H1 (cell line): ENCODE results near the gene WDFY4. TPM values are rescaled to one million over a fixed set of nuclear protein-coding genes. Genes with fewer than 3 reads are reported as not detected.

Experiments
- KDM4A ChIP-seq: IDR thresholded peaks from one replicate; pipeline ENCODE4 v1.7.1; 2012; ENCODE audit warnings: low read depth, mild to moderate bottlenecking, moderate library complexity, low read length, inconsistent platforms; ENCODE audit not compliant: severe bottlenecking
- polyA plus RNA-seq, 7 experiments: library from polyadenylated mRNA; depleted of rRNA in 3 of 7; stranded (reverse) in 5 of 7; unstranded in 2 of 7; fragments of >200 nt in 5 of 7; fragments of 200-250 nt in 2 of 7; gene quantifications; 1 replicate in 5 of 7; 2 replicates in 1 of 7; 4 replicates in 1 of 7; pipeline versions ENCODE4 v1.2.1 to v1.2.3, GENCODE V29; 2011 to 2013; ENCODE audit warnings: missing spikeins in 2 of 7, mixed read lengths in 2 of 7
- total RNA-seq: library from RNA; stranded (reverse); fragmentation: NEBNext Ultra II Directional; extraction: Animal tissue kit (Norgen Biotek cat#: 25700); gene quantifications from 2 replicates; pipeline ENCODE4 v1.2.1, GENCODE V29; 2021
- TF ChIP-seq, protein P1 (sequence below): IDR thresholded peaks from 2 replicates; pipeline ENCODE4 v1.6.1; 2011; ENCODE audit warnings: low read depth, mild to moderate bottlenecking, low read length; ENCODE audit not compliant: insufficient read depth

Gene WDFY4
- total and polyA plus RNA-seq, 2 of the 8 experiments (the other 6 are each of a cell fraction or from before 2014, with no cell fraction given), result not detected

DNA sequence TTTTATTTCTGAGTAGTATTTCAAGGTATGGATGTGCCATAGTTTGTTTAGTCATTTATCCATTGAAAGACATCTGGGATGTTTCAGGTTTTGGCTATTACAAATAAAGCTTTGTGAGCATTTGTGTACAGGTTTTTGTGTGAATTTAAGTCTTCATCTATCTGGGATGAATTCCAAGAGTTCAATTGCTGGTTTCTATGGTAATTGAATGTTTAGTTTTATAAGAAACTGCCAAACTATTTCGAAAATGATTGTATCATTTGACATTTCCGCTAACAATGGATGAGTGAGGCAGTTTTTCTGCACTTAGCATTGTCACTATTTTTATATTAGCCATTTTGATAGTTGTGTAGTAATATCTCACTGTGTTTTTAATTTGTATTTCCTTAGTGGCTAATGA lies 99.4 kb downstream of the WDFY4 start (continued):
- no peak for TF ChIP-seq KDM4A
- TF ChIP-seq, protein P1, sequence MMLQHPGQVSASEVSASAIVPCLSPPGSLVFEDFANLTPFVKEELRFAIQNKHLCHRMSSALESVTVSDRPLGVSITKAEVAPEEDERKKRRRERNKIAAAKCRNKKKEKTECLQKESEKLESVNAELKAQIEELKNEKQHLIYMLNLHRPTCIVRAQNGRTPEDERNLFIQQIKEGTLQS, result no peak
